HG03342 (cell line): ENCODE data around the gene ARHGAP22.

Experiments
- ATAC-seq: cut with Tn5 transposase; IDR thresholded peaks from one replicate; pipeline ENCODE4 v1.9.1; 2021; ENCODE audit warnings: mild to moderate bottlenecking, moderate library complexity; ENCODE audit not compliant: unreplicated experiment

The ARHGAP22 gene

DNA sequence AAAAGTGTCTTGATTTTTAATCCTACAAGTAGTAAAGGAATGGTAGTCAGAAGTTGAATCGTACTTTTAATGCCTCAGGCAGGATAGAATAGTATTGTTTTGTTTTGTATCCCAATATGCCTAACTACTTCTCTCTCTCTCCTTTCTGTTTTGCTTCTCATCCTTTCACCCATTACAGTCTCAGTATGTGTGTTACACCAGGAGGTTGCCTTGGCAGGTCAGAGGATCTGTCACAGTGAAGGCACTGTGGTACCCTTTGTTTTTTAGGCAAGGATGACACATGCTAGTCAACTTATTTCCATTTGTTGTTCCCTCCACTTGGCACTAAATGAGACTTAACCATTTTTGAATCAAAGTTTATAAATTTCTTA lies 204.0 kb downstream of the ARHGAP22 start:
- no peak for ATAC-seq

DNA sequence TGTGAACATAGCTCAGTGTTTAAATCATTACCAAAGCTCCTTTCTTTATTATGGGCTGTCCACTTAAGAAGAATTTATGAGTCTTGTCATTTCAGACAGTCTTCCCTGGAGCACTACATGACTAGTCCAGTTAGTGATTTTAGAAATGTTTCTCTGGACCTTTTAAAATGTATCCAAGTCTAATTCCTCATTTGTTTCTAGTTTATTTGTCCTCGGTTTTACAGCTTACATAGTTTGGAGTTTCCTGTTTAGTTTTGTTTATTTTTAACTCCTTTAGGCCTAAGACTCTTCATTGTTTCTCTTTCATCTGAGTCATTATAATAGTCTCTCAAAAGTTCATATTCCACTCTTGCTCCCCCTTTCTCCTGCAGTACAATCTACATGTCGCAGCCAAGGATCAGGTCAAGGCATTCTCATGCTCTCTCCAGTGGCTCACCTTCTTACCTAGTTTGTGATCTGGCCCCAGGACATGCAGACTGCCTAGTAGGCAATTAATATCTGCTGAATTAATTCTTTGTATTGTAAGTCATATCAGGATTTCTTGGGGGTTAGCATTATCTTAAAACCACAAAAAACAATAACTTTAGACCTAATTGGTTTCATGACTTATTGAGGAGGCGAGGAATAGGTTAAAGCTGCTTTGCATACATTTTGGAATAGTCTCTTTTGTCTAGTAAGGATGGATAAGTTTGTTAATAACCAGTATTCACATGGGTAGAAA lies 204.6 kb downstream of the ARHGAP22 start:
- no peak for ATAC-seq

DNA sequence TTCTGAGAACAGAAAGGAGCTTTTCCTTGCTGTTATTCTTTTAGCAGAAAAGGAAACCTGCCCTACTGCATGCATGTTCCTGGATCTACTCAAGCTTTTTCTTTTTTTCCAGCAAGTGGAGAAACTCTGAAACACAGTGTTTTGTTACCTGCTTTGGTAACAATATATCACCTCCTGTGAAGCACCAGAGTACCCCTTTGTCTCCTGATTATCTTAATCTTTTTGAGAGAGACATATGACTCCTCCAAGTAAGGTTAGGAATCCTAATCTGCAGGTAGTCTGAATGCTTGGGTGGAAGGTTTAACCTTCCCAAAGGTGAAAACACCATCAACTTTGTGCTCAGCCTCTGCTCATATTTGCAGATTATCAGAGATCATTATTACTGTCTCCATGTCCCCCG lies 205.3 kb downstream of the ARHGAP22 start:
- ATAC-seq: no peak

DNA sequence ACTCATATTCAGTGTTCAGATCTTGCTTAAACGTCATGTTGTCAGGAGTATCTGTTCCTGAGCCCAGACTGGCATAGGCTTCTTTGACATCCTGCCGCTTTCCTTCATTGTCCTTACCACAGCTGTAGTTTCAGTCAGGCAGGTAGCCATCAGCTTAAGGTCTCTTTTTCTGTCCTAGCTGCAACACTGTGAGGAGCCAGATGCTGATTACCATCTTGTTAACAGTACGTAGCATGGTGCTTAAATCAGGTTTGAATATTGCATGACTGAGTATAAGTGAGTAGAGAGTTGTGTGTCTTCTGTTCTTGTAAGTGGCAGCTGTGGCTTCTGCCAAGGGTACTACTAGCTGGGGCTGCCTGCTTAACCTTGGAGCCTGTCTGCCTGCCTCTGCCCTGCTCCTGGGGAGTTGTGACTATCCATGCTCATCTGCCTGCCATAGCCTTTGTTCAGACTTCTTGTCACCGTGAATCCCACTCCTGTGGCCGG lies 205.8 kb downstream of the ARHGAP22 start:
- no peak for ATAC-seq

- ATAC-seq: no peak
Measured at GRCh38 chr10:48398261-48398660, 206.6 kb downstream of the ARHGAP22 start.
